Measurements from ENCODE around the gene CLEC2B.

CLEC2B gene

GRCh38 chr12:9806714-9807113 is 62.4 kb downstream of the CLEC2B start:
- no peak for DNase-seq

DNA sequence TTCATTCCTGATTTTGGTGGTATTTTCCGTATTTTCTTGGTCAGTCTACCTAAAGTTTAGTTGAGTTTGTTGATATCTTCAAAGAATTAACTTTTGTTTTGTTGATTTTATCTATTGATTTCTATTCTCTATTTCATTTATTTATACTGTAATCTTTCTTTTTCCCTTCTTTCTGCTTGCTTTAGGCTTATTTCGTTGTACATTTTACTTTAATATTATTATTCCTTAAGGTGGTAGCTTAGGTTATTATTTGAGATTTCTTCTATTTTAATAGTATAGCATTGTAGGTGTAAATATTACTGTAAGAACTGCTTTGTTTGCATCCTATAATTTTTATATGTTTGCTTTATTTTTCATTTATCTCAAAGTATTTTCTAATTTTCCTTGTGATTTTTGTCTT is 63.3 kb downstream of the CLEC2B start:
- DNase-seq, result no peak

Data from inflammatory macrophage (primary cell).